Peyer's patch (tissue), 4 donors: Measurements from ENCODE around the gene ARHGAP22. TPM values are rescaled to one million over a fixed set of nuclear protein-coding genes. Genes with fewer than 3 reads are reported as not detected.

Source experiments
- DNase-seq, 3 donors: peaks; one replicate each; pipeline ENCODE4 v3.0.0-alpha.2; 2017 to 2019
- H3K27ac ChIP-seq, 4 donors: fragments of 200-600 bp; sonication (generic); one replicate each; pipeline ENCODE4 v1.5.1; 2016 to 2019
- H3K27me3 ChIP-seq, 2 donors: fragments of 200-600 bp; sonication (generic); one replicate each; pipeline ENCODE4 v1.5.1; 2019
- H3K36me3 ChIP-seq, 3 donors: fragments of 200-600 bp; sonication (generic); one replicate each; pipeline ENCODE4 v1.5.1; 2016 to 2019
- H3K4me1 ChIP-seq, 4 donors: fragments of 200-600 bp; sonication (generic); one replicate each; pipeline ENCODE4 v1.5.1; 2016 to 2019
- H3K4me3 ChIP-seq, 4 donors: fragments of 200-600 bp; sonication (generic); 1 replicate in 3 of 4; 2 replicates in 1 of 4; pipeline ENCODE4 v1.5.1; 2016 to 2019; ENCODE audit warnings: mild to moderate bottlenecking in 1 of 4
- H3K9me3 ChIP-seq, 4 donors: fragments of 200-600 bp; sonication (generic); one replicate each; pipeline ENCODE4 v1.5.1; 2016 to 2019; ENCODE audit warnings: mild to moderate bottlenecking in 1 of 4
- CTCF ChIP-seq, 6 experiments: fragments of 450-650 bp in 4 of 6; fragments of 200-600 bp in 2 of 6; sonication (generic) in 1 of 6; IDR thresholded peaks; one replicate each; pipeline ENCODE4 v1.5.1; 2017 to 2019; ENCODE audit warnings: antibody characterized with exemption in 6 of 6, mild to moderate bottlenecking in 3 of 6, moderate library complexity in 1 of 6
- POLR2A ChIP-seq, 2 donors: fragments of 450-650 bp; IDR thresholded peaks; one replicate each; pipeline ENCODE4 v1.5.1; 2017; ENCODE audit warnings: antibody characterized with exemption in 2 of 2, mild to moderate bottlenecking in 2 of 2, moderate library complexity in 2 of 2
- total RNA-seq, 4 donors: library from RNA; depleted of rRNA; stranded (reverse); fragments of >200 nt; gene quantifications; one replicate each; pipeline ENCODE4 v1.1.0, GENCODE V29; 2016

Gene ARHGAP22
- total RNA-seq, 4 donors from 2014 or later = 1.9 to 10.7 (median 8.3) TPM; not detected in 1

GRCh38 chr10:48472501-48473069 lies 132.3 kb downstream of the ARHGAP22 start:
- Histone ChIP-seq H3K9me3 (no peaks in the 10 kb centered on the region), H3K36me3 (no peaks in the 10 kb centered on the region), H3K4me3 (no peak overlapping the region), H3K27me3 (no peaks in the 10 kb centered on the region), H3K27ac (no peak overlapping the region), H3K4me1 (no peaks in the 10 kb centered on the region)
- TF ChIP-seq POLR2A (IDR thresholded peaks at IDR 0.05) = no peak
- no peak for TF ChIP-seq CTCF (IDR thresholded peaks at IDR 0.05)
- no peak for DNase-seq

DNA sequence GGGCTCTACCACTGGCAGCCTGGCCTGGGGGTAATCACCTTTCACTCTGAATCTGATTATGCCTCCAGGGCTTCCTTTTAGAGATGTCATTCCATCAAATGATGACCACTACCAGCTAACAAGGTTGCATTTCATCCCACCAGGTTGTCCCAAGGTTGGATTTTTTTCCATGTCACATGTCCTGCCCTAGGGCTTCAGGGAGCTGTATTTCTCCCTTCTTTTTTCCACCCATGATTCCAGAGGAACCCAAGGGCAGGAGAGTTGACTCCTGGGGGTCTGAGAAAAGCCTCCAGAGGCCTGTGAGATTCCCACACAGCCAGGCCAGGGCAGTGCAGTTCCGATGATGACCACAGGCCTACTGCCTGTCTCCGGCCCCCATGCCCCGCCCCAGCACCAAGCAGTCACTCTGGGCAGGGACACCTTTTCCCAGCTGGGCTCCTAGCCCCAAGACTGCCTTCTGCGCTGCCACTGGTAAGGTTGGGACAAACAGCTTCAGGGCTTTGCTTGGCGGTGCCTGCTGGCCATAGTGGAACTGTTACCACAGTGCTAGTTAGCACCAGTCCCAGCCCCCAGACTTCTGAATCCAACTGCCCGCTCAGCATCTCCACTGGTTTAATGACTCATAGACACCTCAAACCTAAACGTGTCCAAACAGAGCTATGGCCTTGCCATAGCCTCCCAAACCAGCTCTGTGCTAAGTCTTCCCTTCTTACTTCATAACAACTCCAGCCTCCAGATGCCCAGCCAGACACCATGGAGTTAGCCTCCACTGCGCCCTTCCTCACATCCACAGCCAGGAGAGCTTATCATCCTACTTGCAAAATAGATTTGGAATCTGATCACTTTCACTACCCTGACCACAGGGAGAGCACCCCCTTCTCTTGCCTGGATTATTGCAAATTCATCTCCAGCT lies 133.7 kb downstream of the ARHGAP22 start:
- Histone ChIP-seq H3K9me3 (no peaks in the 10 kb centered on the region), H3K27me3 (no peaks in the 10 kb centered on the region), H3K36me3 (no peaks in the 10 kb centered on the region), H3K4me1 (no peaks in the 10 kb centered on the region), H3K27ac (no peak overlapping the region), H3K4me3 (no peak overlapping the region)
- TF ChIP-seq POLR2A (IDR thresholded peaks at IDR 0.05) (no peak), CTCF (IDR thresholded peaks at IDR 0.05) (no peak)
- peak in 2 of 3 donors; percentile 5 to 23 for DNase-seq

DNA sequence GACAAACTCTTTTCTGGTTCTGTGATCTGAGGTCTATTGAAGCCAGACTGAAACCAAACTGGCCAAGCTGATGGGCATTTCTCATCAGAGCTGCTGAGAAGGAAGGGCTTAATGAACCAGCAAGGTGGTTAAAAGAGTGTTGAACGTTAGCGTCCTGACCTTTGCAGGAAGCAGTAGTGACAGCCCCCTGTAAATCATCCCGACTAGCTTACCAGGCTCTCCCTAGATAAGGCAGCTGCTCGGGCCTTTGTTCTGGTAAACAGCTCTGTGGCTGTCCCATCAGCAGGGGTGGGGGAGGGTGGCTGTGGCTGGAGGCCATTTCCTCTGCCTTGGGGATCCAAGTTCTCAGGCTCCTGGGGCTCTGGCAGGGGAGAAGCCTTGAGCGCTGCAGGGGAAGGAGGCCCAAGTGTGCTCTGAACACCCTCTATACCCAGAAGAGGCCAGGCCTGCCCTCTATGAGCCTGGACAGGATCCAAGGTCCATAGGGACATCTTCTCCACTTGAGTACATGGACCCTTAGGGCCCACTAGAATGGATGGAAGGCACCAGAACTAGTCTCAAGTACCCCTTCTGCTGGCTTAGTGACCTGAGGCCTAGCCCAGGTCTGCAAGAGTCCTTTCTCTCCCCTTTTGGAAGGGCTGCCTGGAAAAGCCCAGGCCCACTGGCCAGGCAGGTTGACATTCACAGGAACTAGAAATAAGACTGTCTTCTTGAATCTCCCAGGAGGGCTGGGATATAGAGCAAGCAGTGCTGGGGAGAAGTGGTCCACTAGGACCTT lies 134.6 kb downstream of the ARHGAP22 start:
- H3K4me3 ChIP-seq = no peak overlapping the region
- no peaks in the 10 kb centered on the region for H3K9me3 ChIP-seq
- DNase-seq = peak in 2 of 3 donors; percentile 34 to 41
- no peaks in the 10 kb centered on the region for H3K36me3 ChIP-seq
- TF ChIP-seq CTCF (IDR thresholded peaks at IDR 0.05) = no peak
- TF ChIP-seq POLR2A (IDR thresholded peaks at IDR 0.05) = no peak
- H3K4me1 ChIP-seq = no peaks in the 10 kb centered on the region
- no peaks in the 10 kb centered on the region for H3K27me3 ChIP-seq
- H3K27ac ChIP-seq = no peak overlapping the region

- H3K4me1 ChIP-seq = no peaks in the 10 kb centered on the region
- TF ChIP-seq CTCF (IDR thresholded peaks at IDR 0.05) (no peak), POLR2A (IDR thresholded peaks at IDR 0.05) (no peak)
- H3K9me3 ChIP-seq = no peaks in the 10 kb centered on the region
- no peak overlapping the region for H3K4me3 ChIP-seq
- H3K27me3 ChIP-seq = no peaks in the 10 kb centered on the region
- no peak overlapping the region for H3K27ac ChIP-seq
- H3K36me3 ChIP-seq = no peaks in the 10 kb centered on the region
- DNase-seq = peak in 2 of 3 donors; percentile 25 to 31
These were observed 135.3 kb downstream of the ARHGAP22 start for GRCh38 chr10:48469516-48470020.

DNA sequence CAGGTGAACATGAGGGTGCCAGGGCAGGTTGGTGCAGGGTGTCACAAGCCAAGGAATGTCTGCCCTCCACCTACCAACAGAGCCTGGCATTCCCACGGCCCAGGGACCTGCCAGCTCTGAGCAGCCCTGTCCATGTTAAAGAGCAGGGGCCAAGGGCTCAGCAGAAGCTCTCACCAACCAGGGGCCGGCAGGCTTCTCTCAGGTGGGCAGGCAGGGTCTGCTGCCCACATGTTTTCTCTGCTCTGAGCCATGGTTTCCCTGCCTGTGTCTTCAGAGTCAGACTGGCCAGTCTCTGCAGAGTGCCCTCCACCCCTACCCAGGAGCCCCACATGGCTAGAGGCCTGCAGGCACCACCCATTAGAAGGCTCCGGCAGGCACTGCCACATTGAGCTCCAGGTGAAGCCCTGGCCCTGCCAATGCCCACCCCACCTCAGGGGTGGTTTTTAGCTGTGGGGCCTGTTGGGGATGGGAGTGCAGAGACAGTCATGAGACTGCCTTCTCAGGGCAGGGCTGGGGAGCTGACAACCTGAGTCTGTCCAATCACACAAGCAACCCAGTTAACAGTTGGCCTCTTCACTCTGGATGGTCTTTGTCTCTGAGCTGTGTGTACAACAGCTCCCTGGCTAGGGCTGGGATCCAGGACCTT lies 135.9 kb downstream of the ARHGAP22 start:
- H3K4me3 ChIP-seq = no peak overlapping the region
- no peaks in the 10 kb centered on the region for H3K27me3 ChIP-seq
- no peak overlapping the region for H3K27ac ChIP-seq
- H3K36me3 ChIP-seq = no peaks in the 10 kb centered on the region
- peak in 1 of 3 donors; percentile 37 for DNase-seq
- H3K9me3 ChIP-seq = no peaks in the 10 kb centered on the region
- TF ChIP-seq POLR2A (IDR thresholded peaks at IDR 0.05) (no peak), CTCF (IDR thresholded peaks at IDR 0.05) (no peak)
- no peaks in the 10 kb centered on the region for H3K4me1 ChIP-seq
